Fibroblast of peridontal ligament (primary cell): ENCODE results near the gene C1orf105.
"Not testable (repeated sequence)": the region's sequence is repeated elsewhere in the genome, so short reads cannot be mapped to it uniquely, and the experiment has no call there.

ENCODE experiments used
- DNase-seq: peaks from one replicate; pipeline ENCODE4 v3.0.0-alpha.2; 2010; ENCODE audit errors: extremely low read depth

The C1orf105 gene

DNA sequence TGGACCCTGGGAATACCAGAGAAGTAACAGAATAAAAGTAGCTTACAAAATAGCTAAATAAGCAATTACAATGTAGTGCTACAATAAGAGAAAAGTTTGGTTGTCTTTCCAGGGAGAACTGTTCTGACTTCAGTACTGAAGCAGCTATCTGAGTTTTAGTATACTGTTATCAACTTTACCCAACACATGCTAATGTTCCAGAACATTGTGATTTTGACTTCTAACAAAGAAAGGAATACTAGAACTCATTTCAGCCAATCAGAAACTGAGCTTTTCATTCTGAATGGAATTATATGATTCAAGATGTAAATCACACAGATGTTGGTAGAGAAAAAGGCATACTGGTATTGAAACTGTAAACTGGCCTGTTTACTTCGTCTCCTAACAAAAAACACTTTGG lies at the start of gene C1orf105:
Gene C1orf105 (plus strand): TSS at position 301 of the 400 bp plus-strand sequence. CDS start 201 bp downstream, outside the sequence.
- no peak for DNase-seq

- DNase-seq = not testable (repeated sequence)
Observed at GRCh38 chr1:172371646-172372045, 48.8 kb upstream of the C1orf105 start.

- peak; percentile 22 for DNase-seq
Observed at GRCh38 chr1:172373864-172374263, 46.6 kb upstream of the C1orf105 start.

DNA sequence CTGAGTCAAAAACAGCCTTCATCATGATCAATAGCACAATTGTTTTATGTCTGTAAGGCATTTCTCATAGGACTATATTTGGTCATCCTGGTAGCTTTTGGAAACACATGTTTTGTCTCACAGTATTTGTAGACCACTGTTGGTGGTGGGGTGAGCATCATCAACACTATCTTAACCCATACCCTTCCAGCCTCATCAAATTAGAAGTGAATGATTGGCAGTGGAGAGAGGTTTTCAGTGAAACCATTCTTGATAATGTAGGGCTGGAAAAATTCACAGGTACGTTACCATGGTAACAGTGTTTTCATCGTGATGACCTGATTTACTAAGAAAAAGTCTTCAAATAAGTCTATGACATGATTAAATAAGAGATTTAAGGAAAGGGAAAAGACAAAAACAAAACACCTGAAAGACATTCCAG lies 45.3 kb upstream of the C1orf105 start:
- DNase-seq = no peak

DNA sequence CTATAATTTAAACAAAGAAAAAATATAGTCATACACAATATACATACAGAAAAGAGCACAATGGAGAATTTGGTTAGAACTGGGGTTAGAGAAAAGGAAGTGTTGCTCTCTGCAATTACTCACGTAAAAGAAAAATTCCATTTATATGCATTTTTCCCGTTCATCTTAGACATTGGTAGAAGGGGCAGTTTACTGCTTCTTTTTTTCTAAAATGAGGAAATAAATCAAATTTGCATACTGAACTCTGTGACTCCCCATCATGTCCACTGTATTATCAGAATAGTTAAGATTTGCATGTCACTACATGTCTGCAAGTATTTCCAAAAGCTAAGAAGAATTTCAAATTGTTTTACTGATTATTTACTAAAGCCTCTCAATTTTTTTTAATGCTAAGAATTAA lies 44.1 kb upstream of the C1orf105 start:
- DNase-seq = no peak

DNA sequence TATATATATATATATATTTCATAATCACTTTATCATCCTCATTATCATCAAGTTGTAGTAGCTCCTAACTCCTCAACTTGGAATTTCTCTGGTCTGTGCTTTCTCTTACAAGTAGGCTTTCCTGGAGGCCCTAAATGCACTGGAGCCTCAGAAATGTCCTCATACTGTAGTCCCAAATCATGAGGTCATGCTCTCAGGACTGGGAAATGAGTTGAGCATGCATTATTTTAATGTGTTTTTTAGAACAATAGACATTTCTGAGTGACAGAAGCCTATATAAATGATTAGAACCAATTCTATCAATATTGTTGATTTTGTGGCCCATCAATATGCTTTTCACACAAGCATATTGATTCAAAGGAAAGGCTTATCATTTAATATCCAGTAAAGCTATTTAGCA lies 42.9 kb upstream of the C1orf105 start:
- no peak for DNase-seq

DNA sequence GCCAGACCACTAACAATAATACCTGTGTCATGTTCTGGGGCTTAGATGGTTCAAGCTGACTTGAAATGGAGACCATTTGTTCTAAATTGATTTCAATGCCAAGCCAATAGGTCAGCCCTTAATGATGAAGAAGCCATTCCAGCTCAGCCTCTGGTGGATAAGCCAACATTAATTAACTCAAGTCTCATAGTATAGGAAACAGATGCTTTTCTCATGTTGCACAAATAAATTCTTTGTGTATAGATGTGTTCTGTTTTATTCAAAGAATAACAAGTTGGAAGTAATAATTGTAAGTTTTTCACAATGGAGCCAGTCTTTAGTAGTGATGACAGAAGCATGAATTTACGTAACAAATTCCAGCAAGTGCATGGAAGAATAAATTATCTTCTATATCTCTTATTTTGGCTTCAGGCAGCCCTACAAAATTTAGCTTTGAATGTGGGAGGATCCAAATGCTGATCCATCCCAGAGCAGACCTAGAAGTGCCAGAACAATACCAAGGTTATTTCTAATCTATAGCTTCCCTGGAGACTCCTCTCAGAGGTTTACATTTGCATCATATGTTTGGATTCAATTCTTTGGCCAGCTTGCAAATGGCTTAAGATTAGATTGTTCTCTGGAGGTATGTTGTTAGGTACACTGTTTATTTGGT lies 42.2 kb upstream of the C1orf105 start:
- DNase-seq = peak; percentile 20

DNA sequence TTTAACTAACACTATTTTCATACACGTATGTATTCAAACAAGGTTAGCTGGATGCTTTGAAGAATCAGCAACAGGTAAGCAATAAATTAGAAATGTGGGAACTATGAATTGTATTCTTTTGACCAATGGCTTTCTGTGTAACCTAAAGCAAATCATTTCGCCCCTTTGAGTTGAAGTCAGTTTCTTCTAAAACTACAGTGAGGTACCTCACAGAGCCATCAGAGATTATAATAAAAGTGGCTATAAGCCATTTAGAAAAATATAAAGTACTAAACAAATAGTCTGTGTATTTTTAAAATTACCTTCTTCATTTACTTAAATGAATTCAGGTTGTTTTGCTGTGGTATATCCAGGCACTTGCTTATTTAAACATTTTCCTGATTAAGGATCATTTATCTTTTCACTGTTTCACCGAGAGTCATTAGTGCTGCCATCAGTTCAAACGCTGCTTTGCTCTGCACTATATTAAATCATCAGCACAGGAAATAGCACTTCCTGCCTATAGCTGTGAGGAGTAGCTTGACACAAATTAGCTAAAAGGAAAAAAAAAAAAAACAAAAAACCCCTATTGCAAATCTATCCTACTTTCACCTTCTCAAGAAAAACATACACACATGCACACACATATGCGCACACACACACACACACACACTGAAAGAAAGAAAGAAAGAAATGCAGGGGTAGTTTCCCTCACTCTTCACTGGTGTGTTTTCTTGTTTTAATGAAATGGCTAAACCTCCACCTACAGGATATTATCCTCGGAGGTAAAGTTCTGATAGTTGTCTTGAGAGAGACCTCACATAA lies 39.8 kb upstream of the C1orf105 start:
- no peak for DNase-seq

DNA sequence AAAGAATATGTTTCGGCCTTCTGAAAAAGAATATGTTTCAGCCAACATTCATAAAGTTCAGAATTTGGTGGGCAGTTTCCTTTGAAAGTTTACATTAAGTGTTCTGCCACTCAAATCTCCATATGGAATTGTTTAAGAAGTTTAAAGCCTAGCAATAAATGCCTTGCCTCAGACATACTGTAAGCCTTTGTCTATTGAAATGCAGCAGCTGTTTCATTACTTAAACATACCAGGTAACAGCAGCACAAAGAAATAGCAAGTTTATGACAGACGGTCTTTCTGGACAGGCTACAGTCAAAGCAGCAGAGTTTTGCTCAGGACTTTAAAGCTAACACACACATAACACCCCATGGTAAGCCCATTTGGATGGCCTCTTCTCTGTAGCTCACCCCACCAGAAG lies 38.5 kb upstream of the C1orf105 start:
- peak; percentile 20 for DNase-seq

GRCh38 chr1:172382406-172382805 lies 38.1 kb upstream of the C1orf105 start:
- no peak for DNase-seq

DNA sequence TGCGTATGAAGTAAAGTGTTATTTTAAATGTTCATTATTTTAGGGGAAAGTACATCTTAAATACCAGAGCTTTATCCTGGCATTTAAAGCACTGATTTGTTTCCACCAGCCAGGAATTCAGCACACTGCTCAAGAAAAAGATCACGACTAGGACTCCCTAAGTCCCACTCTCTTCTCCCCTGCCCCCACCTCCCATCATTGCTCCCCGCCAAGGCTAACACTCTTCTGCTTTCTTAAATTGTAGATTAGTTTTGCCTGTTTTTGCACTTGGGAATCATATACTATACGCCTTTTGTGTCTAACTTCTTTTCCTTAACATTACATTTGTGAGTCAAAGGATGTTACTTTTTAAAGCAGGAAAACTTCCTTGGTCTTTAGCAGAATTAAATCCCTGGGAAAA lies 37.5 kb upstream of the C1orf105 start:
- no peak for DNase-seq

DNA sequence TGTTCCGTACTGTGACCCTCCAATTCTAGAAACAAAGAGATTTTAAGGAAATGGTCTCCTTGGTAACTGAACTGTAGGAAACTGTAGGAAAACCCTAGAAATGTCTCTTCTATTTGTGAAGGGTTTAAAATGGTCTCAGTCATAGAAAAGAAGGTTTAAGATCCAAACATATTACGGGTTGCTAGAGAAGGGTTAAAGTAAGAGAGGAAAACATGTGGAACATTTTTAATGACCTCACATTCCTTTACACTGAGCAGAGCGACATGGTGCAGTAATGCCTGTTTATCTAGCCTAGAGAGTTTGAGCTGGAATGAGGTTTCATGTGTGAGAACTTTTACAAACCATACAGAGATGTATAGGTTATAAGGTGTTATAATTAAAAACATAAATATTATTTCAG lies 36.9 kb upstream of the C1orf105 start:
- peak; percentile 73 for DNase-seq

DNA sequence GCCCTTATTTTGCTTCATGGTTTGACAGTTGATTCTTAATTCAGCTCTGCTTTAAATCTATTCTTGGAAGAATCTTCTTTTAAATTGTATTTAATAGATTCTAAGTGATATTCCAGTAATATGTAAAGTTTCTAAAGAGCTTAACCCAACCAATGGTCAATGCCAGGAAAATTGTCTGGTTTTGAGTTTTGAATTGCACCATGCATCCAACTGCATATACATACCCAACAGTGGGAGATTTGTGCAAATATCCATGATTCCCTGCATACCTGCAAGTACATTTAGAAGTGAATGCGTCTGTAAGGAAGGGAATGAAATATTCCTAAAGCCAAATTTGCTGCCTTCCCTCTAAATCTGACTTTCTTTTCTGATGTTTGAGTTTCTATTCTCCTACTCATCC lies 35.8 kb upstream of the C1orf105 start:
- DNase-seq = no peak

GRCh38 chr1:172386046-172386445 lies 34.4 kb upstream of the C1orf105 start:
- DNase-seq = no peak

DNA sequence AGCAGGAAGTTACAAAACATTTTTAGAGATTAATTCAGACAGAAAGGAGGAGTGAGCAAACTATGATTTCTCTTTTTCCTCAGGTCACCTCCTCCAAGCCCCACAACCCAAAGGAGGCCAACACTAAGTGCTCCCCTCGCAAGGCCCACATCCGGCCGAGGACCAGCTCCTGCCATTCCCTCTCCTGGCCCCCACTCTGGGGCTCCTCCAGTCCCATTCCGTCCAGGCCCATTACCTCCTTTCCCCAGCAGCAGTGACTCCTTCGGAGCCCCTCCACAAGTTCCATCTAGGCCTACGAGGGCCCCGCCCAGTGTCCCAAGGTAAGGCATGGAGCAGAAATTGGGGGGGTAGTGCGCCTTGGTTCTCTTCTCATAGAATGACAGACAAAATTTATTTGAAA lies 32.0 kb upstream of the C1orf105 start:
- DNase-seq = no peak

GRCh38 chr1:172390301-172390682 lies 30.2 kb upstream of the C1orf105 start:
- DNase-seq = no peak

DNA sequence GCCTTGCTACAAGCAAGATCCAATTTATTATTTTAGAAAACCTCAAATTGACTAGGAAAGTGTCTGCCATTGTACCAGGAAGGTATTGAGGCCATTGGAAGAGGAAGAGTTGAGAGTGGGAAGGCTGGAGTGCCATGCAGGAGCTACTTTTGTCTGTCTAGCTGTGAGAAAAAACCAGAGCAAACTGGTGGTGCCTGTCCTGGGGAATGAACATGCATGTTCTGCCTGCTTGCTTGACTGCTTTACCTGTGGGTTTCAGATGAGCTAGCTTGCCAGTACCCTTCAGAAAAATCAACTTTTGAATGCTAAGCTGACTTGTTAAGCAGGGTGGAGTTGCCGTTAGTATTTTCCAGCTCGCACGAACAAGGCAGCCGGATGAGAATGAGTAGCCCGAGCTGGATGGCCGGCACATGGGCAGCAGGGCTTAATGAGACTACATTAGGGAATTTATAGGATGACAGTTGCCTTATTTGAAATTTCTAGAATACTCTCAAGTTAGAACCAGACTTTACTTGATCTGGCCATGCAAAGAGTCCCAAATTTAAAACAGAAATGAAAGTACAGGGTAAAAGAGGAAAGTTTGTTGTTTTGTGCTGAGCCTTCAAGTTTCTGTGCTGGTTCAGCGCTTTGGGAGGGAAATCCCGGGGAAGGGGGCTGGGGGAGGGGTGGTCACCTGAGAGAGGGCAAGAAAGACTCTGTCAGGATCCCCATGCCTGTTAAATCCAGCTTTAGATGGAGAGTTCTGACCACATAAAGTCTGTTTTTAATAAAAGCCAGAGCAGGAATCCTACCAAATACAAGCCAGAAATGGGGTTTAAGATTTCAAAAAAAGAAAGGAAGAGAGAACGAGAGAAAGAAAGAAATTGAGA lies 29.6 kb upstream of the C1orf105 start:
- peak; percentile 67 for DNase-seq

GRCh38 chr1:172391976-172392375 lies 28.5 kb upstream of the C1orf105 start:
- DNase-seq = peak; percentile 50

DNA sequence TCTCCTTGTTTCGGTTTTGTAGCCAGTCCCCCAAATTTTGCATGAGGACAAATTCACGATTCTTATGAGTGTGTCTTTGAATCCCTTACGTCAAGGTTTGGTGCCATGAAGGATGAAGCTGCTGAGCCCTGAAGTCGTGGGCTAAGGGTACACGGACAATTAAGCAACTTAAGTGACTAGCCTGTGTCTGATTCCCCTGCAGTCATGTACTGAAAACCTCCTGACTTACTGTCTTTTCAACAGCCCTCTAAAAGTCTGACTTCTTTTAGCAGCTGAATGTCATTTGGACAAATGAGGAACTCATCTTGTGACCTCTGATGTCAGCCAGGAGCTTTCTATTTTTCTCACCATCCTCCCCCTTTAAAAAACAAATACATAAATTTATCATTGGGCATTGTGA lies 27.1 kb upstream of the C1orf105 start:
- DNase-seq = no peak

DNA sequence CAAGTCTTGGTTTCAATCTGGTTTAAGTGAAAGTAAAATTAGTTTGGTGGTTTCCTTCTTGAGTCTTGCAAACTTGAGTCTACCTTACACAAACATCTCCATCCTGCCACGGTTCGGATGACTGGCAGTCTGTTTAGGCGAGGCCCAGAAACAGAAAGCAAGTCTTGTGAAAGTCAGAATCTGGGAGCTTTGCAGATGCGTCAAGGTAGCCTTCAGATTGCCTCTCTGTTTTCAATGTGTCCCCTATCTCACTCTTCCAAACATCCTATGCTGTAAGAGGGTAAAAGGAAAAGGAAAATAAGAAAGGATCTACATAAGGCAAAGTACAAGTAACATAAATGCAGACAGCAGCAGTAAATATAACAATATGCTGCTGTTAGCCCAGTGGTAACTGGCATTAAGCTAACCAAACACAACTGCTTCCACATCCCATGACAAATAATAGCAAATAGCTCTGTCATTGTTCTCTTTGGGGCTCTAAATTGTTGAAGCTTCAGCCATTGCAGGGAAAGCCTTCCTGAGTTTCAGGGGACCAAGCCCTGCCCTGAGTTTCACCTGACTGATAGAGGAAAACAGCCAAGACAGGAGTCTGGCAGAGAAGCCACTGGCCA lies 26.2 kb upstream of the C1orf105 start:
- DNase-seq = peak; percentile 29

DNA sequence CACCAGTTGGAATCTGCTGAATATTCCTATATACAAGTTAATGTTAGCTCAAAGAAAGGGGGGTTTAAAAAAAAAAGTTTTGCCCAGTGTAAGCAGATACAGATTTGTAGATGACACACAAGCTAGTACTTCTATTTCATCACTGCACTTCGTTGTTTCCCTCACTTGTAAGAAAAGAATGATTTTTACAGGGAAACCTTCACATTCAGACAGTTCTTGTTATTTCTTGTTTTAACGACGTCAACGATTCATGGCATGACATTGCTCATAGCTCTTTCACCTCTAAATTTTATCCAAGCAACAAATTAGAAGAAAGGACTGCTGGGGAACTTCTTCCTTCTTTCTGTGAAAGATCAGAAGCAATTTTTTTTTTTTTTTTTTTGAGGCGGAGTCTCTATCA lies 25.7 kb upstream of the C1orf105 start:
- DNase-seq = peak; percentile 61

- no peak for DNase-seq
Observed at GRCh38 chr1:172395576-172395975, 24.9 kb upstream of the C1orf105 start.
